Endothelial cell of umbilical vein (primary cell): ENCODE data around the gene ARHGAP15. TPM values are rescaled to one million over a fixed set of nuclear protein-coding genes. Genes with fewer than 3 reads are reported as not detected.

ENCODE experiments used
- BruUV-seq: library from RNA; stranded (reverse); fragments of 400-500 nt; replicated peaks from 2 replicates; lab custom pipeline; 2021; lab: Mats Ljungman, UMichigan
- CTCF ChIA-PET: fragments of 300-600, 350-600 bp; sonication (Branson Sonifier 250); formaldehyde crosslinking; loops from one replicate; lab custom pipeline; 2021; ENCODE audit warnings: antibody characterized with exemption, inconsistent platforms; lab: Charles Lee
- POLR2A ChIA-PET: fragments of 300-600, 350-600 bp; sonication (Branson Sonifier 250); formaldehyde crosslinking; loops from one replicate; lab custom pipeline; 2021; ENCODE audit warnings: antibody characterized with exemption, inconsistent platforms; lab: Charles Lee
- DNase-seq: peaks from one replicate; pipeline ENCODE4 v3.0.0-alpha.2; 2011; ENCODE audit warnings: low read depth, low spot score
- FAIRE-seq: peaks from 2 replicates; lab custom pipeline; 2011; peaks lifted over from hg19 to GRCh38; lab: Jason Lieb, UNC
- H2AFZ ChIP-seq: 2 replicates; pipeline ENCODE4 v1.6.0; 2012; ENCODE audit warnings: low read depth, low read length, control low read depth, inconsistent platforms
- H3K27ac ChIP-seq: 2 replicates; pipeline ENCODE4 v1.5.1; 2011; ENCODE audit warnings: low read depth, mild to moderate bottlenecking, control low read depth, low read length, moderate library complexity; ENCODE audit not compliant: insufficient read depth
- H3K27me3 ChIP-seq, 2 experiments: 2 replicates each; pipeline versions ENCODE4 v1.6.0 to v1.6.1; 2011; ENCODE audit warnings: low read length in 2 of 2, mixed read lengths in 1 of 2; ENCODE audit not compliant: control insufficient read depth in 2 of 2, insufficient read depth in 2 of 2
- H3K36me3 ChIP-seq, 2 experiments: 2 replicates in 1 of 2; 3 replicates in 1 of 2; pipeline ENCODE4 v1.5.1; 2011; ENCODE audit warnings: low read length in 2 of 2, mild to moderate bottlenecking in 1 of 2, moderate library complexity in 1 of 2; ENCODE audit not compliant: control insufficient read depth in 2 of 2, insufficient read depth in 2 of 2; ENCODE audit errors: extremely low read depth in 1 of 2
- H3K4me1 ChIP-seq: 3 replicates; pipeline ENCODE4 v1.5.1; 2011; ENCODE audit warnings: mild to moderate bottlenecking, low read length; ENCODE audit not compliant: control insufficient read depth, insufficient read depth; ENCODE audit errors: extremely low read depth
- H3K4me2 ChIP-seq: 2 replicates; pipeline ENCODE4 v1.6.1; 2011; ENCODE audit warnings: low read length, control low read depth, mixed read lengths; ENCODE audit not compliant: insufficient read depth
- H3K4me3 ChIP-seq, 3 experiments: fragments of 200-600 bp in 1 of 3; sonication (generic), shearing (Covaris generic) in 1 of 3; replicated peaks in 1 of 3; 2 replicates each; pipeline ENCODE4 v1.5.1; 2011 to 2016; ENCODE audit warnings: control low read depth in 3 of 3, low read length in 3 of 3, mild to moderate bottlenecking in 2 of 3, inconsistent platforms in 1 of 3, low read depth in 1 of 3, moderate library complexity in 1 of 3; ENCODE audit not compliant: insufficient read depth in 1 of 3
- H3K79me2 ChIP-seq: 2 replicates; pipeline ENCODE4 v1.6.0; 2012; ENCODE audit warnings: low read length, inconsistent platforms; ENCODE audit not compliant: control insufficient read depth, insufficient read depth
- H3K9ac ChIP-seq: replicated peaks from 2 replicates; pipeline ENCODE3; 2011; ENCODE audit warnings: low read length, control low read depth; ENCODE audit not compliant: insufficient read depth; ENCODE audit errors: extremely low read depth
- H3K9me1 ChIP-seq: replicated peaks from 3 replicates; pipeline ENCODE4 v1.6.0; 2011; ENCODE audit warnings: mild to moderate bottlenecking, low read length; ENCODE audit not compliant: control insufficient read depth, insufficient read depth; ENCODE audit errors: extremely low read depth
- H3K9me3 ChIP-seq: replicated peaks from 2 replicates; pipeline ENCODE4 v1.5.1; 2012; ENCODE audit warnings: low read length, inconsistent platforms; ENCODE audit not compliant: control insufficient read depth, insufficient read depth
- H4K20me1 ChIP-seq: replicated peaks from 2 replicates; pipeline ENCODE3; 2011; ENCODE audit warnings: mild to moderate bottlenecking, low read length; ENCODE audit not compliant: control insufficient read depth, insufficient read depth; ENCODE audit errors: extremely low read depth
- CTCF ChIP-seq, 2 donors: IDR thresholded peaks; 1 replicate in 1 of 2; 2 replicates in 1 of 2; pipeline ENCODE4 v1.5.1; 2011; ENCODE audit warnings: low read length in 2 of 2, mild to moderate bottlenecking in 2 of 2, moderate library complexity in 2 of 2, control low read depth in 1 of 2, inconsistent platforms in 1 of 2, low read depth in 1 of 2; ENCODE audit not compliant: insufficient read depth in 1 of 2; ENCODE audit errors: extremely low read depth in 1 of 2
- EZH2 ChIP-seq: IDR thresholded peaks from 2 replicates; pipeline ENCODE4 v1.6.1; 2012; ENCODE audit warnings: borderline replicate concordance, low read depth, mild to moderate bottlenecking, moderate library complexity, low read length, inconsistent platforms; ENCODE audit not compliant: severe bottlenecking
- FOS ChIP-seq: IDR thresholded peaks from 2 replicates; pipeline ENCODE4 v1.6.1; 2011; ENCODE audit warnings: mild to moderate bottlenecking, low read length, moderate library complexity, borderline replicate concordance; ENCODE audit not compliant: insufficient read depth
- GATA2 ChIP-seq: IDR thresholded peaks from 2 replicates; pipeline ENCODE4 v1.7.0; 2011; ENCODE audit warnings: low read depth, mild to moderate bottlenecking, moderate library complexity, mixed read lengths, low read length; ENCODE audit not compliant: insufficient read length, insufficient read depth
- JUN ChIP-seq: IDR thresholded peaks from 2 replicates; pipeline ENCODE4 v1.6.1; 2011; ENCODE audit warnings: borderline replicate concordance, low read depth; ENCODE audit not compliant: insufficient read length, insufficient read depth
- MAX ChIP-seq: IDR thresholded peaks from 2 replicates; pipeline ENCODE4 v1.6.1; 2011; ENCODE audit not compliant: insufficient read depth, insufficient read length
- MYC ChIP-seq: IDR thresholded peaks from one replicate; pipeline ENCODE4 v1.6.1; 2011; ENCODE audit warnings: mild to moderate bottlenecking, low read depth, low read length
- POLR2A ChIP-seq: IDR thresholded peaks from 2 replicates; pipeline ENCODE4 v1.6.1; 2012; ENCODE audit warnings: low read depth, mild to moderate bottlenecking, control low read depth, low read length
- POLR2AphosphoS5 ChIP-seq: IDR thresholded peaks from 2 replicates; pipeline ENCODE4 v1.6.1; 2012; ENCODE audit warnings: low read depth, mild to moderate bottlenecking, control low read depth, low read length, moderate library complexity; ENCODE audit not compliant: insufficient read depth
- dilution Hi-C: fragments of 300-500 bp; cut with MboI; formaldehyde crosslinking; loops from one replicate; pipeline ENCODE4 v1.15.0; 2019; ENCODE audit warnings: low sequenced_read_pairs; ENCODE audit not compliant: extremely low pct_ligation_motif_present
- intact Hi-C: fragments of 100-400 bp; cut with micrococcal nuclease; formaldehyde crosslinking; loops from one replicate; pipeline ENCODE4 v1.10.0; 2022
- polyA plus RNA-seq, 4 experiments: library from polyadenylated mRNA; depleted of rRNA in 3 of 4; stranded (reverse) in 3 of 4; unstranded in 1 of 4; fragments of >200 nt; gene quantifications; 2 replicates each; pipeline versions ENCODE4 v1.2.1 to v1.2.3, GENCODE V29; 2011 to 2012; ENCODE audit warnings: missing spikeins in 1 of 4
- total RNA-seq: library from RNA; stranded (reverse); gene quantifications from 2 replicates; pipeline ENCODE4 v1.2.3, GENCODE V29; 2021

Gene ARHGAP15
- total and polyA plus RNA-seq, 2 donors (not counting 3 experiments of a cell fraction or from before 2014, with no cell fraction given) = not detected

GRCh38 chr2:143241403-143242088 is 112.3 kb downstream of the ARHGAP15 start:
- intact Hi-C loops (no loop called here), dilution Hi-C loops (no loop called here)
- Histone ChIP-seq H3K27me3 (peaks cover 0 to 2% of the 10 kb centered on the region in 2 experiments), H3K79me2 (no peaks in the 10 kb centered on the region), H2AFZ (no peak overlapping the region), H3K36me3 (no peaks in the 10 kb centered on the region), H3K9me3 (no peaks in the 10 kb centered on the region), H3K27ac (no peak overlapping the region), H3K4me1 (no peaks in the 10 kb centered on the region), H3K9ac (no peak overlapping the region), H3K4me2 (no peak overlapping the region), H3K4me3 (no peak overlapping the region), H4K20me1 (no peaks in the 10 kb centered on the region), H3K9me1 (no peaks in the 10 kb centered on the region)
- no TSS peak for BruUV-seq
- ChIA-PET POLR2A (no interaction called here), CTCF (interaction anchor here (2.0 to 2.5 kb wide), 2 partner anchors 17 to 19 kb away, joined by 9 to 13 read pairs; no protein-coding TSS in a partner anchor)
- FAIRE-seq (no peak), DNase-seq (no peak)
- TF ChIP-seq CTCF (IDR thresholded peaks at IDR 0.05; ENCODE audit: extremely low read depth in 1 of 2, insufficient read depth in 1 of 2, low read depth in 1 of 2, low read length in 2 of 2) (no peak), FOS (no peak), MAX (no peak), JUN (no peak), EZH2 (no peak), POLR2AphosphoS5 (no peak), MYC (no peak), POLR2A (no peak), GATA2 (no peak)
